CD4-positive, alpha-beta T cell treated with Interleukin-17A for 1 hour (primary cell): ENCODE results near the gene CD226.
A peak's percentile ranks its signal among the peaks of the same experiment; 100 is the strongest.

Experiments used
- DNase-seq: peaks from one replicate; pipeline ENCODE4 v3.0.0-alpha.2; 2020

Gene CD226

GRCh38 chr18:69956057-69956456, 8.4 kb upstream of the CD226 start:
- DNase-seq = no peak

GRCh38 chr18:69954719-69955480, 7.2 kb upstream of the CD226 start:
- DNase-seq = peak; percentile 40

- no peak for DNase-seq
Measured at GRCh38 chr18:69953191-69953590, 5.5 kb upstream of the CD226 start.

GRCh38 chr18:69951182-69951581, 3.5 kb upstream of the CD226 start:
- no peak for DNase-seq

- DNase-seq = no peak
Measured at GRCh38 chr18:69949538-69949936, 1.9 kb upstream of the CD226 start.

- DNase-seq = peak; percentile 56
Measured at GRCh38 chr18:69948919-69949537, 1.4 kb upstream of the CD226 start.

GRCh38 chr18:69948256-69948655, 583 bp upstream of the CD226 start:
- no peak for DNase-seq

DNA sequence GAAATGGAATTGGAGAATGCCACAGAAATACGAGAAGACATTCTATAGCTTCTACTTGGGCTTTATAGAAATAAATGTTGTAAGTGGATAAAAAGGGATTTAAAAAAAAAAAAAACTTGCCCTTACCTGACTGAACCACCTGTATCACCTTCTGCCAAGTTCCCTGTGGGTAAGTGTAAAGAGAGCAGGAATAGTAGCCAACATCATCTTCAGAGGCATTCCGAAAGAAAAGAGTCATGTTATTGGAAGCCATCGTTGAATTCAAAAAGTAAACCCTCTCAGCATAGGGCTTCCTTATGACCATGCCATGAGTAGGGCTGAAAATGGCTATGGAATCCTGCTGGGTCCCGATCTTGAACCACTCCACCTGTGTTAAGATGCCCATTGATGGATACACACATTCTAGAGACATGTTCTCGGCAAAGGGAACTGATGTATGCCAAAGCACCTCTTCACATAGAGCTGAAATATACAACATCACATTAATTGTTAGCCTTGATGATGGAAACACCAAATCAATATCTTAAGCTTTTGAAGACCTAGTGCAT, 991 bp downstream of the CD226 start:
- DNase-seq = no peak

- no peak for DNase-seq
Measured at GRCh38 chr18:69945220-69946114, 2.2 kb downstream of the CD226 start.

DNA sequence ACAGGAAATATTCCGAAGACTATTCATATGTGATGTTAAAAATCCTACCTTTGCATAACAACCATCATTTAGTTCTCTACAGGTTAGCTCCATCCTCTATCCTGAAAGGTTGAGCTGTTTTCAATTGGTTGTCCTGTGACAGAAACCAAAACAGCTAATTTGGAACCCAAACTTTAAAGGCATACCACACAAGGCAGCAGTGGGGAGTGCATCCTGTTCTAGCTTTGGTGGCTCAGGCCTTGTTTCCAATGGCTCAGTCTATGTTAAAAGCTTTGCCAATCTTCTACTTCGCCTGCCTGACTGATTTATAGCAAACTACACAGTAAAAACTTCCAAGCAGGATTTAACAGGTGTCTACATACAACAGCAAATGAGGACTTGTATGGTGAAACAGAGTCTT, 3.2 kb downstream of the CD226 start:
- peak; percentile 46 for DNase-seq

- peak; percentile 39 for DNase-seq
Measured at GRCh38 chr18:69943021-69943420, 4.7 kb downstream of the CD226 start.

- DNase-seq = no peak
Measured at GRCh38 chr18:69941183-69941582, 6.5 kb downstream of the CD226 start.

DNA sequence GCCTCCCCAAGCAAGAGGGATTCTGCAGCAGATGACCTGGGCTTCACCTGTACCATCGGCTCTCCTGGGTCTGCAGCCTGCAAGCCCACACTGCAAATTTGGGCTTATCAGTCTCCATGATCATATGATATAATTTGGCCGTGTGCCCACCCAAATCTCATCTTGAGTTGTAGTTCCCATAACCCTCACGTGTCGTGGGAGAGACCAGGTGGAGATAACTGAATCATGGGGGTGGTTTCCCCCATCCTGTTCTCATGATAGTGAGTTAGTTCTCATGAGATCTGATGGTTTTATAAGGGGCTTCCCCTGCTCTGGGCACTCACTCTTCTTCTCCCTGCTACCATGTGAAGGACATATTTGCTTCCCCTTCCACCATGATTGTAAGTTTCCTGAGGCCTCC, 7.9 kb downstream of the CD226 start:
- DNase-seq = peak; percentile 35

- DNase-seq = peak; percentile 41
Measured at GRCh38 chr18:69936191-69936558, 11.5 kb downstream of the CD226 start.

DNA sequence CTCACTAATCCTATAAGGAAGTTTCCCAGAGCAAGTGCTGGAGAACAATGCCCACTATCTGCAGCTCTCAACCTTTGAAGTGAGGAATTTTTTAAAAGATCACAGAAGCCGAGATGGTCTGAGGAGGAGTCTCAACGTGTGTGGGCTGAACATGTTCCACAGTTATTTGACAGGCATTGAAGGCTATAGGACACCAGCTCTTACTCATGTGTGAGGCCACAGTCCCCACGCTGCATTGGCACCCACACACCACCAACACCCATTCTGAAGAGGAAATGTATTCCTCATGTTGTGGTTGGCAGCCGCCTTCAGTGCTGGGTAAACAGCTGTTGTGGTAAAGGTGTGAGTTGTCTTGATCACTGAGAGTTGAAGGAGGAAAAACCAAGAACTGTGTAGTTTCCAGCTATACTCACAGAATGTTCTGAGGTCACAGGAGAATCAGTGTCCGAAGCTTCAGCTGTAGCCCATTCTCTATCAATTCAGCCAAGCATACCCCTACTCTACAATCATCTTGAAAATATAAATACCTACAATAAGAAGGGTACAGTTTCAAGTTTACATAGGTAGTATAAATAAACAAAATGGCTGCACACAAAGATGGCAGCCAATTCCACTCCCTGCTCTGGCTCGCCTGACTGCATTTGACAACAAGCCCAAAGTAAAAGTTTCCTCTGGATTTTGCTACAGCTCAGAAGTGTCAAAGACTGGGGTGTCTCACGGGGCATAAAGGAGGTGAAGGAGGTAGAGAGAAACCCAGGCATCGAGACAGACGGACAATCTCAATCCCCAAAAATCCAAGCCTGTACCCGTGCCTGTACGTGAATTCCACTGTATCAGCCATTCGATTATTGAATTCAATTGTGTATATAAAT, 12.1 kb downstream of the CD226 start:
- peak; percentile 88 for DNase-seq

- DNase-seq = peak; percentile 44
Measured at GRCh38 chr18:69934601-69935265, 12.9 kb downstream of the CD226 start.

DNA sequence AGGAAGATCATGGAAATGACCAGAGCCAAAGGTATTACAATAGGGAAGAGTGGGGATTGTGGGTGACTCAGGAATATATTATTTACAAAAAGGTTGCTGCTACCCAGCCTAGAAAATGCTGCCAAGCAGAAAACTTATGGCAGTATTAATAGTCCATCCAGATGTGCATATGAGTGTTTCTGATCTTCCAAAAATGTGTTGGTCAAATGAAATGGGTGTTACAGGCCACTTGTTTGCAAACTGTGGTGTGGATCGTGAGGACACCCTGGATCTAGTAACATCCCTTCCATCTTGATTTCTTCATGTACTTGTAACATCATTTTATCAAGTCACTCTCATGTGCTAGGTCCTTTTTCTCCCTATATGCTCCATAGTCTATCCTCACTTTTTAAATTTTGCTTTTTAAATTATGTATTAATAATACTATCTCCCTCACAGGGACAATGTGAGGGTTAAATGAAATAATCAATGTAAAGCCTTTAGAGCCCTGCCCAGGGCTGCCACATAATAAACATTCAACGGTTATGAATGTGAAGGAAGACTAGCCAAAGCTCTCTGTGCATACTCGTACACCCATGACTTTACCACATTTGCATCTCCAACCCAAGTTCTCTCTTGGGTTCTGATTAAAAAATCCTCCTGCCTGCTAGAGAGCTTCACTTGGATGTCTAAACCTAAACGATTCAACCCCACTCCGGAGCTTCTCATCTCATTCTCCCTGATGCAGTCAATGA, 18.5 kb downstream of the CD226 start:
- DNase-seq = no peak

GRCh38 chr18:69916412-69916811, 31.3 kb downstream of the CD226 start:
- no peak for DNase-seq

DNA sequence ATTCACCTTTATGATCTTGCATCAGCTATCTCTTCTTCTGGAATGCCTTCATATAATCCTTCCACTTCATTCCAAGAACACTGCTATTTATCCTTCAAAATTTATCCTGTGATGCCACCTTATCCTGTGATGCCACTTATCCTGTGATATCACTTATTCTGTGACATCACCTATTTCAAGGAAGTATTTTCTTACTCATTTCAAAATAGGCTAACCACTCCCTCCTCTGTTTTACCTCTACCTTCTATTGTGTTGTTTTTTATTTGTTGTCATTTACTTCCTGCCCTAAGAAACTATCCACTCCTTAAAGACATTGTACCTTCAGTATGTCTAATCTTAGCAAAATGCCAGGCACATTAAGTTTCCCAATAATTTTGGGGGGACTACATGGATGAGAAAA, 38.8 kb downstream of the CD226 start:
- no peak for DNase-seq

GRCh38 chr18:69906765-69907164, 40.9 kb downstream of the CD226 start:
- DNase-seq = no peak

DNA sequence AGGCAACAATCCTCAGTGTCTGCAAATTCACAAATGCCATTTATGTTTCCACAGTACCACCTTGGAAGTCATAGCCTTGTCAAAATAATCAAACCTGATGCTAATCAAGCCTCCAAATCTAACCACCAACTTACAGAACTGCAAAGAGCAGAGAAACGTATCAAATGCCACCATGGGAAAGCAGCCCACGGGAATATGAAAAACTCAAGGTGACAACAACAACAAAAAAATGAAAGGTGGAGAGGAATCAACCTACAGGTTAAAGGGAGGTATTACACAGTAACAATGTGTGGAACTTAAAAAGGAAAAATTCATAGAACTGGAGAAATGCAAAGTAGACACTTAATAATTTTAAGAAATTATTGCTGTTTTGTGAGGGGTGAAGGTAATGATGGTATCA, 46.7 kb downstream of the CD226 start:
- DNase-seq = no peak
